Brain microvascular endothelial cell (primary cell): Measurements from ENCODE around the gene KLF16.

Experiments used
- DNase-seq: peaks from one replicate; pipeline ENCODE4 v3.0.0-alpha.2; 2020
- H3K27ac ChIP-seq: fragments of 250-450 bp; sonication (Bioruptor Pico); 2 replicates; pipeline ENCODE4 v1.5.1; 2020; ENCODE audit warnings: mild to moderate bottlenecking, moderate library complexity
- H3K27me3 ChIP-seq: fragments of 250-450 bp; sonication (Bioruptor Pico); replicated peaks from 2 replicates; pipeline ENCODE4 v1.5.1; 2020; ENCODE audit warnings: mild to moderate bottlenecking
- H3K36me3 ChIP-seq: fragments of 250-450 bp; sonication (Bioruptor Pico); replicated peaks from 2 replicates; pipeline ENCODE4 v1.5.1; 2020; ENCODE audit warnings: mild to moderate bottlenecking
- H3K4me3 ChIP-seq: 2 replicates; pipeline ENCODE4 v1.5.1; 2011; ENCODE audit warnings: low read depth, mild to moderate bottlenecking, control low read depth, low read length, moderate library complexity
- CTCF ChIP-seq: IDR thresholded peaks from 2 replicates; pipeline ENCODE4 v1.5.1; 2011; ENCODE audit warnings: low read depth, mild to moderate bottlenecking, moderate library complexity, low read length, control low read depth, inconsistent platforms; ENCODE audit errors: missing control alignments
- in situ Hi-C: cut with HindIII; loops from 2 replicates; pipeline ENCODE4 v1.10.0; 2017; ENCODE audit warnings: low sequenced_read_pairs, low pct_ligation_motif_present

Gene KLF16

GRCh38 chr19:1817553-1818179 lies 45.7 kb downstream of the KLF16 start:
- peaks cover 62% of the 10 kb centered on the region for H3K36me3 ChIP-seq
- no peak for DNase-seq
- H3K27ac ChIP-seq, result no peak overlapping the region
- TF ChIP-seq CTCF, result no peak
- H3K27me3 ChIP-seq, result no peaks in the 10 kb centered on the region
- in situ Hi-C loops, result no loop called here
- H3K4me3 ChIP-seq, result no peak overlapping the region

- H3K27me3 ChIP-seq, result no peaks in the 10 kb centered on the region
- H3K4me3 ChIP-seq, result no peak overlapping the region
- in situ Hi-C loops, result no loop called here
- no peak overlapping the region for H3K27ac ChIP-seq
- TF ChIP-seq CTCF, result no peak
- DNase-seq, result no peak
- peaks cover 53% of the 10 kb centered on the region for H3K36me3 ChIP-seq
Measured at GRCh38 chr19:1816530-1817298, 46.7 kb downstream of the KLF16 start.

GRCh38 chr19:1815605-1816529 lies 47.5 kb downstream of the KLF16 start:
- Histone ChIP-seq H3K36me3 (peaks cover 47% of the 10 kb centered on the region), H3K27me3 (no peaks in the 10 kb centered on the region), H3K27ac (no peak overlapping the region), H3K4me3 (no peak overlapping the region)
- DNase-seq, result no peak
- TF ChIP-seq CTCF, result no peak
- in situ Hi-C loops, result no loop called here

- Histone ChIP-seq H3K27ac (no peak overlapping the region), H3K27me3 (no peaks in the 10 kb centered on the region), H3K4me3 (no peak overlapping the region), H3K36me3 (peaks cover 44% of the 10 kb centered on the region)
- no peak for TF ChIP-seq CTCF
- in situ Hi-C loops, result no loop called here
- no peak for DNase-seq
Measured at GRCh38 chr19:1814833-1815604, 48.4 kb downstream of the KLF16 start.

GRCh38 chr19:1814391-1814790 lies 49.0 kb downstream of the KLF16 start:
- in situ Hi-C loops, result no loop called here
- DNase-seq, result no peak
- no peak for TF ChIP-seq CTCF
- H3K27me3 ChIP-seq, result no peaks in the 10 kb centered on the region
- H3K27ac ChIP-seq, result no peak overlapping the region
- H3K4me3 ChIP-seq, result no peak overlapping the region
- peaks cover 38% of the 10 kb centered on the region for H3K36me3 ChIP-seq
